HG02588 (cell line): ENCODE measurements around the gene ID2.
A peak's percentile ranks its signal among the peaks of the same experiment; 100 is the strongest.

Experiments used
- ATAC-seq: cut with Tn5 transposase; IDR thresholded peaks from one replicate; pipeline ENCODE4 v1.9.1; 2021; ENCODE audit warnings: mild to moderate bottlenecking, moderate library complexity; ENCODE audit not compliant: unreplicated experiment

The ID2 gene

GRCh38 chr2:8682719-8683667 is 1.1 kb downstream of the ID2 start:
- no peak for ATAC-seq

- no peak for ATAC-seq
These were observed 2.7 kb downstream of the ID2 start for GRCh38 chr2:8684540-8684877.

GRCh38 chr2:8684878-8685696 is 3.2 kb downstream of the ID2 start:
- peak; percentile 1 for ATAC-seq

GRCh38 chr2:8685697-8686358 is 4.0 kb downstream of the ID2 start:
- ATAC-seq = peak; percentile 29

GRCh38 chr2:8691859-8692437 is 10.1 kb downstream of the ID2 start:
- no peak for ATAC-seq

GRCh38 chr2:8692783-8693156 is 10.9 kb downstream of the ID2 start:
- ATAC-seq = no peak

GRCh38 chr2:8693157-8693821 is 11.4 kb downstream of the ID2 start:
- no peak for ATAC-seq

GRCh38 chr2:8694737-8695136 is 12.9 kb downstream of the ID2 start:
- no peak for ATAC-seq

- ATAC-seq = no peak
These were observed 15.3 kb downstream of the ID2 start for GRCh38 chr2:8697190-8697589.

- ATAC-seq = no peak
These were observed 18.0 kb downstream of the ID2 start for GRCh38 chr2:8699839-8700238.

- no peak for ATAC-seq
These were observed 20.0 kb downstream of the ID2 start for GRCh38 chr2:8701681-8702379.

GRCh38 chr2:8704906-8705305 is 23.1 kb downstream of the ID2 start:
- no peak for ATAC-seq

- no peak for ATAC-seq
These were observed 27.8 kb downstream of the ID2 start for GRCh38 chr2:8709611-8710010.

- ATAC-seq = no peak
These were observed 29.1 kb downstream of the ID2 start for GRCh38 chr2:8710951-8711350.

GRCh38 chr2:8714283-8714682 is 32.4 kb downstream of the ID2 start:
- ATAC-seq = no peak

GRCh38 chr2:8714971-8715370 is 33.1 kb downstream of the ID2 start:
- no peak for ATAC-seq

GRCh38 chr2:8719528-8719927 is 37.7 kb downstream of the ID2 start:
- ATAC-seq = no peak

GRCh38 chr2:8720741-8721140 is 38.9 kb downstream of the ID2 start:
- no peak for ATAC-seq

- no peak for ATAC-seq
These were observed 39.6 kb downstream of the ID2 start for GRCh38 chr2:8721410-8721809.

GRCh38 chr2:8722986-8723385 is 41.1 kb downstream of the ID2 start:
- no peak for ATAC-seq
